Cerebellar nuclear complex (tissue), 1 donor: Measurements from ENCODE around the gene CCDC134.
"Not testable (repeated sequence)": the region's sequence is repeated elsewhere in the genome, so short reads cannot be mapped to it uniquely, and the experiment has no call there.

Experiments
- DNase-seq, 2 experiments: peaks; one replicate each; lab custom pipeline; 2025; lab: John Stamatoyannopoulos, UW

Gene CCDC134

DNA sequence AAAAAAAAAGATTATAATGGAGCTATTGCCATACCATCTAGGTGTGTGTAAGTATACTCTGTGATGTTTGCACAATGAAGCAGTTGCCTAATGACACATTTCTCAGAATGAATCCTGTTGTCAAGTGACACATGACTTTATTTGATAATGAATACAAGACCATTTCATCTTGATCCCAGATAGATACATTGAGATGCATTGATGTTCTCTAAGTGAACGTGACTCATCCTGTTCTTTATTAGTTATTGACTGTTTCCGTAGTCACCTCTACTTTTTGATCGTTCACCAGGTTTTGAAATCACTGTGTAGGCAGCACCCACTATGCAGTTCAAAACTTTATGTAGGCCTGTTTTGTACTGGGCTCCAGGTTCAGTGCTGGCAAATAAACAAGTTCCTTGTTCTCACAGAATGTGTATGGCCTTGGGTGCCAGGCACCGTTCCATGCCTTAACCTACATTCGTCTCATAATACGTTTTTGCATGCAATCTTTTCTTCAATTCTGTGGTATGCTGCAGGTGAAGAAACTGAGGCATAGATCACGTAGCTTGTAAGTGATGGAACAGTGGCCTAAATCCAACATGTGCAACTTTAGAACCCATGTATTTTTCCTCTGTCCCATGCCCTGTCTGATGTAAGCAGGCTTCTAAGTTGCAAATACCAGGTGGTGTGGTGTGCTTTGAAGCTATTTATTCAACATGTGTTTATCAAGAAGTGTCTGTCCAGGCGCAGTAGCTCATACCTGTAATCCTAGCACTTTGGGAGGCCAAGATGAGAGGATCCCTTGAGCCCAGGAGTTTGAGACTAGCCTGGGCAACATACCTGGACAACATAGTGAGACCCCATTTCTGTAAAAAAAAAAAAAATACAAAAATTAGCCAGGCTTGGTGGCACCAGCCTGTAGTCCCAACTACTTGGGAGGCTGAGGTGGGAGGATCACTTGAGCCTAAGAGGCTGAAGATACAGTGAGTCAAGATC is 42.8 kb downstream of the CCDC134 start:
- no peak for DNase-seq

DNA sequence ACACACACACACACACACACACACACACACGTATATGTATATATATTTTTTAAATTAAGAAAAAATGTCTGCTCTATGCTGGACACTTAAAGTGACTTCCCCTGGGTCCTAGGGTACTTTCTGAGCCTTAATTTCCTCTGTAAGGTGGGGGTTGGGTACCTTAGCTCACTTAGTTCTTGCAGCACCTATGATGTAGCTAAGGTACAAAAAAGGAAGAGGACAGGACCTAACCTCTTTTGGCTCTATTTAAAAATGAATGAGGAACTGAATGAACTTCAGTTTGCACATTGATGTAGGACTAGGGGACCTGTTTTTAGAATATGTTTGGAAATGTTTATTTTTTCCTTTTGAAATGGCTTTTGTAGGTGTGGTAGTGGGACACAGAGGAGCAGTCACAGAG is 43.6 kb downstream of the CCDC134 start:
- no peak for DNase-seq

DNA sequence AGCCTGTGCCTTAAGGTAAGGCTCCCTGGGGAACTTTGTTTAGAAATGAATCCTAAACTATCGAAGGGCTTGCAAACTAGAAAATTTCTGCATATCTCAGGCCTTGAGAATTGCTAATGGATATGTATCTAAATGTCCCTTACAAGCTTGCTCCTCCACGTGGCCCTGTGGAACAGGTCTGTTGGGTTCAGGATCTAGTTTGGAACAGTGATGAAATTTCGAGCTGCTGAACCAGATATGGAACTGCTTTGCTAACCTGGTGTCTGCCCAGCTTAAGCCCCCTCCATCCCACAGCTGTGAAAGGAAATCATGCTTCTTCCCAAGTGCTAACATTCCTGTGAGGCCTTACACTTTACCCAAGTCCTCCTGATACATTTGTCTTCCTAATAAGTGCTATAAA is 44.0 kb downstream of the CCDC134 start:
- DNase-seq, result no peak

DNA sequence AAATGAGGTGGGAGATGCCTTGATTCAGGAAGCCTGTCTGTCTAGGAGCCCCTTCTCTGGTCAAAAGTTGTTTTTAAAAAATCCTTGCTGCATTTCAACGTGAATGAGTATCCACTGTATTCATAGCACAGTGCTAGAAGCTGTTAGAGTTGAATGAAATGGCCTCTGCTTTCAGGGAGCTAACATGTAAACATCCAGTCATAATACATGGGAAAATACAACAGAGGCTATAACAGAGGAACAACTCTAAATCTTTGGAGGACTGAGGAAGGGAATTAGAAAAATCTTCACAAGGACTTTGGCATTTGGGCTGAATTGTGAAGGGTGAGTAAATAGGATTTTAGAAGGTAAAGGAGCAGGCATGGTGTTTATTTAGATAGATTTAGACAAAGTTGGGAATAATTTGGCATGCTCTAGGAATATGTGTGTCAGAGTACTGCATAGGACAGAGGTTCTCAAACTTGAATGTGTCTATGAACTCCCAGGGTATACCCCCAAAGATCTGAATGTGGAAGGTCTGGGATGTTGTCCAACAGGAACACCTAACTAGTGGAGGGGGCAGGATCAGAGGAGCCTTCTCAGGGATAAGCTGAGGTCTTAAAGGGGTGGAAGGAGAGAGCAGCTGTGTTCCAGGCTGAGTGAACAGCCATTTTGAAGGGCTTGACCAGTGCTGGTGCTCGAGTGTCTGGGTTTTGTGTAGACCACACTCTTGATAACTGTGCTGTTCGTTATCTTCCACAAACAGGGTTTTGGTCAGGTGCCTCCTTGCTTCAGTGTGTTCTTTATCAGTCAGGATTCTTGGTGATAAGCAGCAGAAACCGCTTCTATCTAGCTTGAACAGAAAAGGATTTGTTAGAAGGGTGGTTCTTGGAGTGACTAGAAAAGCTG is 45.1 kb downstream of the CCDC134 start:
- DNase-seq, result no peak

DNA sequence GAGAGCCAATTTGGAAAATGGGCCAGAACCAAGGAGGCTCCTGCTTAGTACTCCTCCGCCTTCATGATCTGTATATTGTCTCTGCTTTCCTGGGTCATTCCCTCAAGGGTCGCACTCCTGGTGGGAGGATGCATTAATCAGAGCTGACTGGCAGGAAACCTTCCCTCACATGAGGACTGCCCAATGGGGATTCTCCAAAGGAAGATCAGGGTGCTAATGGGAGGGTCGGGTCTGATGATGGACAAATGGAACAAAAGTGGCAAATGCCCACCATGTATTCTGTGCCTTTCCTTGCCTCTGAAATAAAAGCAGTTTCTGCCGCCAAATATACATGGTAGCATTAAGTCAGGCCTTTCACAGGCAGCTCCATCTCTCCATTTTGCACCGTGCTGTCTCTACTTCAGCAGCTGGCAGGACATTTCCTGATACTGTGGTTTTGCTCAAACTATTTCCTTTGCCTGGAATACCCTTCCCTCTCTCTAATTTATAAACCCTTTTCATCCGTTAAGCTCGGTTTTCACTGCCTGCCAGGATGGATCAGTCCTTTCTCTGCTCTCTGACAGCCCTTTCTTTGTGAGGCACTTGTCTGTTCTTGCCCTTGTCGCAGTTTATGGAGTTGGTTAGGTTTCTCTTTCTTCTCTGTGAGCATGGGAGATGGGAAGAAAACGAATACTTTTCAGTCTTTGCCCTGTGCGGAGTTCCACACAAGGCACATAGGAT is 45.9 kb downstream of the CCDC134 start:
- no peak for DNase-seq

DNA sequence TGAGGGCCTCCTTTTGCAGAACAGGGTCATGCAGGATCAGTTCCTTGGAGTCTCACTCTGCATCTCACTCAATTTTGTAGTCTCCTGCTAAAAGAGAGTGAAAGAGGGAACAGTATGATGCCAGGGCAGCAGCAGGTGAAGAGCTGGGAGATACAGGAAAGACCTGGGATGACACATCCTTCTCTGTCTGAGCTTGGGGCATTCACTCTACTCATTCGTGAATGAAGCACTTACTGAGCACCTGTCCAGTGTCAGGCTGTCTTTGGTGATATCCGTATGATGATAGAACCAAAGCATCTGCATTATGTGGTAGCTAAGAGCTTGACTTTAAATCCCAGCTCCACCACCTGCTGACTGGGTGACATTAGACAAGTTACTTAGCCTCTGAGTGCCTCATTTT is 46.8 kb downstream of the CCDC134 start:
- no peak for DNase-seq

DNA sequence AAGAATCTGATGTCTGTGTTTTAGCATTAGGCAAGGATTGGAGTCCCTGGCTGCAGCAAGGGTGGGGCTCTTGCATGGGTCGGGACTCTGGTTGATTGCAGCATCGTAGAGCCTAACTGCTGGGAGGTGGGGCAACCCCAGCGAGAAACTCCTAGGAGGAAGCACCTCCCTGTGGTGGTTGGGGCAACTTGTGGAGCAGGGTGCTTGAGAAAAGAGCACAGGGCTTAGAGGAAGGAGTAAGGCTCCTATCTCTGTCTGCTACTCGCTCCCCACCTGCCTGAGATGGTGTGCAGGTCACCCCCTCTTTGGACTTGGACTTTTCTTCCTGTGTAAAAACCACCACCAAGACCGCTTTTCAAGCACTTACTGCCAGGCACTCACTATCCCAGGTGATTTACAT is 48.0 kb downstream of the CCDC134 start:
- no peak for DNase-seq

DNA sequence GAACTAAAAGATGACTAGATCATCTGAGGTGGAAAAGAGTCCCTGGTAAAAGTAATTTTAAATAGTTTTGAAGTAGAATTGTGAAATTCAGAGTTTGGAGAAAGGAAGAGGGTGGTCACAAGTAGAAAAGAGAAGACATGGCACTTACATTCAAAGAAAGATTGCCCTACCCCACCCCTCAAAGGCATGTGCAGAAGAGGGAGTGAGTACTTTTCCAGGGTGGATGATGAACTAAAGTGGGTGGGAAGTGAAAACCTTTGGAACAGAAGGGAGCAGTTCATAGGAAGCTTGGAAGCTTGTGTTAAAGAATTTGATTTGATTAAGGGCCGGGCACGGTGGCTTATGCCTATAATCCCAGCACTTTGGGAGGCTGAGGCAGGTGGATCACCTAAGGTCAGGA is 56.0 kb downstream of the CCDC134 start:
- DNase-seq, result no peak

DNA sequence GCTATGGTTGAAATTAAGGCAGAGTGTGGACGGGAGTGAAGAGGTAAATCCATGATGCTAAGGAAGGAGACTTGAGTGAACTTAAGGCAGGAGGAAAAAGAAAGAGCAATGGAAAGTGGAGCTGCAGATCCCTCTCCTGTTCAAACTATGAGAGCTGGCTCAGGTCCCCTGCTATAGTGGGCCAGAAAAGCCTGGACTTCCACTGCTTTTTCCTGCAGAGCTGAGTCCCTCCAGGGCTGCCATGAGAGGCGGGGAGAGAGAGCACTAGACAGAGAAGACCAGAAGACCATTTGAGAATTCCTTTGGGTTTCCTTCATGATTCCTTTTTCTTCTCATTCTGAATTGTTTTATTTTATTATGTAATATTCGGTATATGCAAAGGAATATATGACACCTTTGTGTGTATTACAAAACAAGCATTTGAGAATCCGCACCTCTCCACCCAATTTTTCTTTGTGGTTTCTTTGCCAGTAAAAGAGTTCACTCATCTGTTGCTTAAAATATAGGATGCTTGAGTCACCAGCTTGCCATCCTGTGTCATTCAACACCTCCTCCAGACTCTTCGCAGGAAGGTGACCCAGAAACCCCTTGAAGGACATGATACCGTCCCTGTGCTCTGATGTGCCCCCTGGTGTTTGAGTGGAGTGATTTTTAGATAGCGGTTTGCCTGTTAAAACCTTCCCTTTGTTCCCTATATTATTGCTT is 56.8 kb downstream of the CCDC134 start:
- no peak for DNase-seq

DNA sequence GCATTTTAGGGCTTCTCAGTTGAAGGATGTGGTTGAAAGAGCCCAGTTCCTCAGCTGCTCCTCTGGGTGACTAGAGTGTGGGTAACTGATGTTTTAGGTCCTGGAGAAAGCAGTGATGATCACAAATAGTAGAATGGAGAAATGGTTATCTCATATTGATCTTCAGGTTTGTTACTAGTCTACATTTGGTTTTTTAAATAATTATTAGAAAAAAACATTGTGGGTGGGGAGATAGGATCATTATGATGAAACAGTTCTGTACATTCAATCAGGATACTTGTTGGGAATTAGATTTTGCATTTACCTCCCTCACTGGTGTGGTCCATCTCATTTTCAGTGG is 57.4 kb downstream of the CCDC134 start:
- DNase-seq, result no peak

DNA sequence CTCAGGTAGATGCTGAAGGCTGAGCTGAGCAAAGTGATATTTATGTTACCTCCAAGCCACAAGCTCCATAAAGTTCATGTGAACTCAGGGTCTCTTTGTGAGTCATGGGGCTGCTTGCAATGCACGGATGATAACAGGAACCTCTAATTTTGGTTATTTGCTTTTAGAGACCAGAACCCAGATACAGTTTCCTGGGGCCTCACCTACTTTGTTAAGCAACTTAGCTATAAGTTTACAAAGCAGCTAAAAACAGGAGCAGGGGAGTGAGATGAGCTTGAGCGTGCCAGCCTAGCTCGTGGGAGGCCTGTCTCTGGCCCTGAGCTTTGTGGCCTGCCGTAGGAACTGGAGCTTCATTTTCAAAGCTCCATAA is 61.7 kb downstream of the CCDC134 start:
- no peak for DNase-seq

DNA sequence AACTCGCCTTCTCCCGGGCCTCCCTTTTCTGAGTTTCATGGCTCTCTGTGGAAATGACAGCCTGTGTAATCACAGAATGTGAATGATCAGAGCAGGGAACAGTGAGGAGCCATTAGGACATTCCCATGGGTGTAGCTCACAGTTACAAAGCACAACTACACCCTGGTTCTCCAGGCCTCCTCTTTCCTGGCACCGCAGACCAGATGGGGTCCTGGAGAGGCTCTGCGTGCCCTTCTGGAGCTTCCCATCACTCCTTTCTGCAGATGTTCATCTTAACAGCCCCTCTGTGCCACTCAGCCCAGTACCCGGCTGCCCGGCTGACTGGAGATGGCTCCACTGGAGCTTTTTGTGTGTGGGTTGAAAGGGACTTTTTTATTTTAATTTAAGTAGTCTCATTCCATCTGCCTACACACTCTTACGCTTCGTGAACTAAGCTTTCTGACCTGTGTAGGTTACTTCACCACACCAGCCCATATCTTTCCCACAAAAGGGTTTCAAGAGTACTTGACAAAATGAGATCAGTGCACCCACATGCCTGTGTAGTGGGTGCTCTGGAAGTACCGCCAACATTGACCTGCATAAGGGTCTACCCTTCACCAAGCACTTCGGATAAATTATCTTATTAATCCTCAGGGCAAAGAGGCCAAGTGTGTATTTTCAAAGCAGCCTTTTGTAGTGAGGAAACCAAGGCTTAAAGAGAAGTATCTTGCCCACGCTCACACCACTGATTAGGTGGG is 62.2 kb downstream of the CCDC134 start:
- DNase-seq, result no peak

DNA sequence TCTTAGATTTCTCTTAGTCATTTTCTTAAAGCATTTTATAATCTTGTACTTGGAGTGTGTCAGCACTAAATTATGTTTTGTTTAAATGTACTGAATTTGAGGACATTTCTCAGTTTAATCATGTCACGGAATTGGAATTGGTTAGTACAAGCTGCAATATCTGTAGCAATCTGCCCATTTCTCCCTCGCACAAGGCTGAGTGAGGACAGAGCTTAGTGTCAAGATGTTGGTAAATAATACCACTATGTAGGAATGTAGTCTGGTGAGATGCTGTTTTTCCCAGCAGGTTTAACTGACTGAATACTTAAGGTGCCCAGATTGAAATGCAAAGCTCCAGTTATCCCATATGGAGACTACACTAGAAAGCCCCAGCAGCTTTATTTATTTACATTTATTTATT is 63.0 kb downstream of the CCDC134 start:
- no peak for DNase-seq

DNA sequence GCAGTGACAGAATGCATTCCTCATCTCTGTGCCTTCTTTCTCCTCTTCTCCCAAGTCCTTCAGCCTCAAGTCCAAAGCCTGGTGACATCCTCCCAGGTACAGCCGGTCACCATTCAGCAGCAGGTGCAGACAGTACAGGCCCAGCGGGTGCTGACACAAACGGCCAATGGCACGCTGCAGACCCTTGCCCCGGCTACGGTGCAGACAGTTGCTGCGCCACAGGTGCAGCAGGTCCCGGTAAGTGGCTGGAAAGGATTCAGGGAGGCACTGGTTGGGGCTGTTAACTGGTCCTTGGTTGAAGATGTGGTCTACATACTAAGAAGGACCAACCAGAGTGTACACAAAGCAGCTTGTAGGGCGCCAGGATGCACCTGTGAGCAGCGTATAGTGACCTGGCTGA is 68.1 kb downstream of the CCDC134 start:
- DNase-seq, result peak in 1 of 2 experiments; percentile 64

DNA sequence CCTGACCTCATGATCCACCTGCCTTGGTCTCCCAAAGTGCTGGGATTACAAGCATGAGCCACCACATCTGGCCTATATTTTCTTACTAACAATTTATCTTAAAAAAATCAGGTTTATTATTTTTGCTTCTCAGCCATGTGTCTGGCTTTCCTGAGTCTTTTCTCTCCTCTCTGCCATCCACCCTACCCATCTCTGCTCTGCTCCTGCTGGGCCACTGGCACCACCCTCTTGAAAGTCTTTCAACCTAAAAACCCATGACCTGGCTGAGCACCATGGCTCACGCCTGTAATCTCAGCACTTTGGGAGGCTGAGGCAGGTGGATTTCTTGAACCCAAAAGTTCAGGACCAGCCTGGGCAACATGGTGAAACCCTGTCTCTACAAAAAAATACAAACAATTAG is 69.6 kb downstream of the CCDC134 start:
- not testable (repeated sequence) for DNase-seq

DNA sequence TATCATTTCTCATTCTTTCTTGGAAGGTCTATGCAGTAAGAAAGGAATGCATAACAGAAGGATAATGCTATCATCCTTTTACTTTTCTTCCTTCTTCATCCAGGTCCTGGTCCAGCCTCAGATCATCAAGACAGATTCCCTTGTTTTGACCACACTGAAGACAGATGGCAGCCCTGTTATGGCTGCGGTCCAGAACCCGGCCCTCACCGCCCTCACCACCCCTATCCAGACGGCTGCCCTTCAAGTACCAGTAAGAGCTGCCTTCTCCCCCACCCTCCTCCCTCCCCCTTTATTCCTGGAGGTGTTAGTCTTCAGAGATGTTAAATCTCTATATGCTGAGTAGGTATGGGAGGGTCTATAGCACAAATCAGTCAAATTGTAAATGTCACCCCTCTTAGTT is 70.3 kb downstream of the CCDC134 start:
- peak; percentile 46 to 81 for DNase-seq

DNA sequence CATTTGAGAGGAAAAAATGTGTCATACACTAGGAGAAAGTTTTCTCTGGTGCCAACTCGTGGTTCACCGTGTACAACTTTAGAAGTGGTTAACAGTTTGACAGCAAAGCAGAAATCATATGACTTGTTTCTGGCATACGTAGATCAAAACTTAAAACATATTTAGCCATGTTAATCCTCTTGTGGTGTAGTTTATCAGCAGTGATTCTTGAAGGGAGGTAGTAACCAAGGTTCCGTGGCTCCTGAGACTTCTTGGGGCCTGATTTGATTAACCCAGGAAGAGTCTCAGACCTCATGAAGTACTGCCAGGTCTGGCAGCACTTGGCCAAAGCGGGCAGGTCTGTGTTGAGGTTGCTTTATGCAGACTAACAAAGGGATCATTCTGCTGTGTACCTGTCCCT is 72.9 kb downstream of the CCDC134 start:
- DNase-seq, result no peak

DNA sequence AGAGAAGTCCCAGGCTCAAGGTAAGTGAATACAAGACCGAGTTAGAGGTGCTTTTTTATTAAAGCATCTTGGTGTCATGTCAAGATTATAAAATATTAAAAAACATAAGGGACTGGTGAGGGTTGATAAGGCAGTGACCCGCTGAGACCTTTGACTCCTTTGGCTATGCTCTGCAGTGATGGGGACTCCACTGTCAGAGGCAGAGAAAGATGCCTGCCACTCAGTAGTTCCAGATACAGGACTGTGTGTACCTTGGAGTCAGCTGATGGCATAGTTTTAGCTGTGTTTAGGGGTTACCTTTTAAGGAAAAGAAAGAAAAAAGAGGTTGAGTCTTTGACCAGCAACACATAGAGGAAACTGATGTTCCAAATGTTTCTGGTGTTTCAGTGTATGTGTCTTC is 73.6 kb downstream of the CCDC134 start:
- no peak for DNase-seq

DNA sequence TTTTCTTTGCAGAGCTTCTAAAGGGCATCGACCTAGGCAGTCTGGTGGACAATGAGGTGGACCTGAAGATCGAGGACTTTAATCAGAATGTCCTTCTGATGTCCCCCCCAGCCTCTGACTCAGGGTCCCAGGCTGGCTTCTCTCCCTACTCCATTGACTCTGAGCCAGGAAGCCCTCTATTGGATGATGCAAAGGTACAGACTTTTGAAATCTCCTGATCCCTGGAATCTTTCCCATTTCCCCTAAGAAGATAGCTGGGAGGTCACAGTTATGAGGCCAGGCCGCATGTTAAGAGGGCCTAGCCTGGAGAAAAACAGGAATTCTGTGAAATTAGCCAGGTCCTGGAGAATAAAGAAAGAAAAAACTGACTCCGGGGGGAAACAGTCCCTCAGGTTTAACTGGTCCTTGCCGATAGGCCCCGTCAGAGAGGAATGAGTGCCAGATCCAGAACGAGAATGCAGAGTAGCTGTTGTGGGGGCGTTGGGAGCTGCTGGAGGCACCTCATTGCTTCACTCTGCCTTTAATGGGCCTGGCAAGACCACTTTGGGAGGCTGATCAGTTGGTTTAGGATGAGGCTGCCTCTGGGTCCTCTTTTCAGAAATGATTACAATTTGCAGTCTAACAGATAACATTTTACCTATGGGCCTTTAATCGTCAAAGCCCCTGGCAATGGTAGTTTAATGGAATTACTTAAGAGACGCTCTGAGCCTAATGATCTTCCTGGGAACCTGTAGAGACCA is 75.2 kb downstream of the CCDC134 start:
- no peak for DNase-seq
